Activated T-cell treated with anti-CD3 and anti-CD28 coated beads for 24 hours (primary cell): ENCODE results near the gene PCGF1.
"Not testable (repeated sequence)": the region's sequence is repeated elsewhere in the genome, so short reads cannot be mapped to it uniquely, and the experiment has no call there.

Source experiments
- DNase-seq: peaks from one replicate; pipeline ENCODE4 v3.0.0-alpha.2; 2020; ENCODE audit warnings: low read depth

PCGF1 gene

GRCh38 chr2:74499267-74499939 lies 8.1 kb downstream of the PCGF1 start, which contains the start of gene LBX2:
TSS of gene LBX2 (minus strand) at chr2:74499603. CDS start at chr2:74499537, 66 bp downstream.
- DNase-seq, result no peak

GRCh38 chr2:74498500-74499266 lies 8.8 kb downstream of the PCGF1 start:
- no peak for DNase-seq

GRCh38 chr2:74497777-74498499 lies 9.6 kb downstream of the PCGF1 start:
- DNase-seq, result no peak

GRCh38 chr2:74496997-74497776 lies 10.3 kb downstream of the PCGF1 start:
- no peak for DNase-seq

GRCh38 chr2:74495440-74495839 lies 12.1 kb downstream of the PCGF1 start:
- DNase-seq, result no peak

GRCh38 chr2:74493546-74493945 lies 13.9 kb downstream of the PCGF1 start:
- no peak for DNase-seq

GRCh38 chr2:74491648-74492544 lies 15.6 kb downstream of the PCGF1 start:
- no peak for DNase-seq

GRCh38 chr2:74489906-74490305 lies 17.6 kb downstream of the PCGF1 start:
- no peak for DNase-seq

- no peak for DNase-seq
These were observed 18.6 kb downstream of the PCGF1 start for GRCh38 chr2:74488643-74489481.

- no peak for DNase-seq
These were observed 21.4 kb downstream of the PCGF1 start for GRCh38 chr2:74486141-74486540.

GRCh38 chr2:74483675-74484164 lies 23.8 kb downstream of the PCGF1 start:
- DNase-seq, result not testable (repeated sequence)

GRCh38 chr2:74482801-74483674 lies 24.5 kb downstream of the PCGF1 start, which contains the start of the genes CCDC142 and TTC31:
TSS of gene CCDC142 (minus strand) at chr2:74482998. CDS start at chr2:74482837, 161 bp downstream.
TSS of gene TTC31 (plus strand) at chr2:74483081. CDS start at chr2:74483096, 15 bp downstream.
- peak; percentile 90 for DNase-seq

GRCh38 chr2:74481961-74482800 lies 25.3 kb downstream of the PCGF1 start:
- peak; percentile 41 for DNase-seq

GRCh38 chr2:74481431-74481830 lies 26.1 kb downstream of the PCGF1 start:
- no peak for DNase-seq

- DNase-seq, result no peak
These were observed 32.6 kb downstream of the PCGF1 start for GRCh38 chr2:74474899-74475298.

- DNase-seq, result no peak
These were observed 33.0 kb downstream of the PCGF1 start for GRCh38 chr2:74474481-74474880.

GRCh38 chr2:74472945-74473258 lies 34.6 kb downstream of the PCGF1 start:
- no peak for DNase-seq
